Tibial artery (tissue), 4 donors: ENCODE data around the gene CMSS1.

Source experiments
- DNase-seq, 2 donors: peaks; one replicate each; pipeline ENCODE4 v3.0.0-alpha.2; 2019
- H3K27ac ChIP-seq, 2 donors: fragments of 200-600 bp; sonication (generic) in 1 of 2; 1 replicate in 1 of 2; 2 replicates in 1 of 2; pipeline ENCODE4 v1.5.1; 2018 to 2019; ENCODE audit warnings: mild to moderate bottlenecking in 1 of 2
- H3K27me3 ChIP-seq, 2 donors: fragments of 200-600 bp; sonication (generic) in 1 of 2; one replicate each; pipeline versions ENCODE4 v1.5.1 to v1.6.0; 2016 to 2019
- H3K36me3 ChIP-seq, 3 donors: fragments of 200-600 bp; sonication (generic) in 2 of 3; one replicate each; pipeline ENCODE4 v1.5.1; 2016 to 2019; ENCODE audit warnings: mild to moderate bottlenecking in 2 of 3
- H3K4me1 ChIP-seq, 4 donors: fragments of 200-600 bp; sonication (generic) in 2 of 4; 1 replicate in 3 of 4; 2 replicates in 1 of 4; pipeline ENCODE4 v1.5.1; 2016 to 2019
- H3K4me3 ChIP-seq, 2 donors: fragments of 200-600 bp; sonication (generic) in 1 of 2; 1 replicate in 1 of 2; 2 replicates in 1 of 2; pipeline ENCODE4 v1.5.1; 2018 to 2019; ENCODE audit warnings: mild to moderate bottlenecking in 2 of 2
- H3K9me3 ChIP-seq, 3 donors: fragments of 200-600 bp; sonication (generic) in 1 of 3; one replicate each; pipeline ENCODE4 v1.5.1; 2016 to 2019
- CTCF ChIP-seq, 2 experiments: fragments of 200-600 bp in 1 of 2; fragments of 450-650 bp in 1 of 2; IDR thresholded peaks; one replicate each; pipeline ENCODE4 v1.5.1; 2017 to 2019; ENCODE audit warnings: antibody characterized with exemption in 2 of 2, mild to moderate bottlenecking in 1 of 2, moderate library complexity in 1 of 2
- intact Hi-C: fragments of 100-400 bp; cut with DNase I; formaldehyde crosslinking; loops from one replicate; pipeline ENCODE4 v1.15.0; 2023; ENCODE audit warnings: low total_unique reads

CMSS1 gene

DNA sequence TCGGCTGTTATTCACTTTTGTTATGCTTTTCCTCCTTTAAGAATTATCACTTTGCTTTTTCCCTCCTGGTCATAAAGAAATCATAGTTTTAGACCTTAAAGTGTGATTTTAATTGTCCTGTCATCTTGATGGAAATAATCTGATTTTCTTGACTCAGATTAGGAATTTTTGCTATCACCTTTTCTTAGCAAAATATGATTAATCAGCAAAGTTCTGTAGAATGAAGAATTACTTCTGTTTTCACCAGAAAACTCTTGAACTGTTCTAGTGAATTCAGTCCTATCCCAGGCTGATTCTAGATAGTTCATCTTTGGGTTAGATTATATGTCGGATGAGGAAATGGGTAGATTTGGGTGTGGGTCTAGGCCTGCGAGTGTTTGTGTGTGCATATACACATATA lies 12.2 kb downstream of the CMSS1 start:
- Histone ChIP-seq H3K36me3 (no peaks in the 10 kb centered on the region), H3K4me1 (peaks cover 0 to 23% (median 0%) of the 10 kb centered on the region in 4 donors), H3K27ac (no peak overlapping the region), H3K4me3 (no peak overlapping the region), H3K27me3 (no peaks in the 10 kb centered on the region), H3K9me3 (no peaks in the 10 kb centered on the region)
- intact Hi-C loops = no loop called here
- DNase-seq = no peak
- TF ChIP-seq CTCF (IDR thresholded peaks at IDR 0.05) = no peak

DNA sequence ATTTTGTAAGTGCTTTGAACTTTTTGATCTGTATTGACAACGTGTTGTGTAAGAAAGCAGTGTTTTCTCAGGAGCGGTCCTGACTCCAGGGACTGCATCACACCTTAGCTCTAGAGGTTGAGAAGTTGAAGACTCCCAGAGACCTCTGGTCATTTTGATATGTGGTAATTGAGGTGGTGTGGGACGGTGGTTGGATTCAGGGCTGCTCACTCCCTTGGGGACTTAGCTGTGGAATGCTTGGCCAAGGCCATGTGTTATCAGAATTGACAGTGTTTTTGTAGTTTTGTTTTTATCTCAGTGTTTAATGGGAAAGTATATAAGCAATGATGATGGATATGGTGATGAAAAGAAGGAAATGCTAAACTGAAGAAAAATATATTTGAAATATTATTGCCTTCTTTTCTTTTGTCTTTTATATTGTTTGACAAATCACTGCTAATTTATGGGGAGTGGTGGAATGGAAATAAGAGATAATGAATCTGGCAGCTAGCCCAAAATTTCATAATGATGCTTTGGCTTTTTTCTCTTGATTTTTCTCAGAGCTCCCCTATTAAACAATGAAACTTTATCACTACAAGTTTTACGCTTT lies 16.0 kb downstream of the CMSS1 start:
- Histone ChIP-seq H3K9me3 (no peaks in the 10 kb centered on the region), H3K27me3 (no peaks in the 10 kb centered on the region), H3K4me1 (peaks cover 0 to 20% (median 0%) of the 10 kb centered on the region in 4 donors), H3K27ac (peak overlapping the region in 1 of 2 donors; percentile 23), H3K4me3 (no peak overlapping the region), H3K36me3 (no peaks in the 10 kb centered on the region)
- no peak for DNase-seq
- intact Hi-C loops = no loop called here
- TF ChIP-seq CTCF (IDR thresholded peaks at IDR 0.05) = no peak

DNA sequence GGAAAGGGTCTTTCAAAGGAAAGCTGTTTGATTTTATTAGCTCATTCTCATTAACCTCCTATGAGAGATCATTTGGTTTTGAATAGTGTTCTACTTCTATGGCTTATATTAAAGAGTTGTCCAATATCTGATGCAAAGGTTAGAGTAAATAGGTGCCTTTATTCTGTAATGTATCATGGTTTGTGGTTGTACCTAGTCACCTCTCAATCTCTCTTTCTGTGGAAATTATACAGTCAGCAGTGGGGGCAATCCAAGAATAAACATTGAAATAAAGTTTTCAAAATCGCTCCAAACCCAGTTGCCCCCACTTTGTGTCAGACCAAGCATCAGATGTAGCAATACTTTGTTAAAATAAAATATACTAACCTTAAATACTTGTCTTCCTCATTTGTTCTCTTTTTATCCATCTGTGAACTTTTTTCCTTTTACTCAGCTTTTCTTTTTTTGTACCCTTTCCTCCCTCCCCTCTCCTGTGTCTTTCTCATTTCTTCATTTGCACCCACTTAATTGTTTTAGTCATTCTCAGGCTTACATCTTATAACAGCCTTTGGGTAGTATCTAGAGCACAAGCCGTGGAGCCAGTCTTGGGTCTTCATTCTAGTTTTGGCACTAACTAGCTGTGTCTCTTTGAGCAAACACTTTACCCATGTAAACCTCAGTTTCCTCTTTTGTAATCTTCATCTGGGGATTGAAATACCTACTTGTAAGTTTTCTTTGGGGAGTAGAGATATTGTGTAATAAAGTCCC lies 16.7 kb downstream of the CMSS1 start:
- Histone ChIP-seq H3K27me3 (no peaks in the 10 kb centered on the region), H3K4me1 (peaks cover 0 to 20% (median 0%) of the 10 kb centered on the region in 4 donors), H3K27ac (no peak overlapping the region), H3K9me3 (no peaks in the 10 kb centered on the region), H3K4me3 (no peak overlapping the region), H3K36me3 (no peaks in the 10 kb centered on the region)
- DNase-seq = no peak
- intact Hi-C loops = no loop called here
- TF ChIP-seq CTCF (IDR thresholded peaks at IDR 0.05) = no peak

DNA sequence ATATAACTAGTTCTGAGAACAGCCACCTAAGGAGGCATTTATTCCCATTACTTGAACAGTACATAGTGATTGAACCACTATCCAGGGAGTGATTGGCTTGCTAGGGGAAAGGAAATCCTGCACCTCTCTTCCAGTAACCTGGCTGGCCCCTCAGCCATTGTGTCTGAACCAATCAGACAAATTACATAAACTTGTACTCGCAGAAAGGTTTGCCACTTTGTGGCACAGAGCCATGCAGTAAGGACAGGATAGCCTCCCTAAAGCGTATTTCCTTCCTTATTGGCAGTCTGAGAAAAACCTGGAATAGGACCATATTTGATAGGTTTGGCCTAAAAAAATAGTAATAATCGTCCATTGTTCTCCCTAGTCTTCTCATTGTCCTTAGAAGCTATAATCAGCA lies 19.0 kb downstream of the CMSS1 start:
- intact Hi-C loops = loop anchor here (5.0 kb wide), 1 partner anchor 756 kb away; no protein-coding TSS in a partner anchor
- Histone ChIP-seq H3K27me3 (no peaks in the 10 kb centered on the region), H3K27ac (no peak overlapping the region)

DNA sequence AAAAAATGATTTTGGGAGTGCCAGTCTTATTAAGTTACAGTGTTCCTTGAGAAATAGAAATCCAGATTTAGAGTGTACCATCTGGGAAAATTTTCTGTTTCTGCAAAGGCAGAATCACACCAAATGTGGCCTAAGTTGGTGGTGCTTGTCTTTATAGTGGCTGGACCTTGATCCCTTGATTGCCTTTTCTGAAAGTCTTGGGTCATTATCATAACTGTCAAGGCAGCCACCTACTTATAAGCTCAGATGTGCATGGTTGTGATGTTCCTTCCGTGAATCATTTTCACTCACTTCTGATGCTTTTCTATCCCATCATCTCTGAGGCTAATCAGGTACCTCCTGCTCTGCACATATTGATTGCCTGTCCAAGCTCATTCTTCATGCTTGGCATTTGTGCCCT lies 20.1 kb downstream of the CMSS1 start:
- H3K27ac ChIP-seq = no peak overlapping the region
- TF ChIP-seq CTCF (IDR thresholded peaks at IDR 0.05) = no peak
- intact Hi-C loops = loop anchor here (5.0 kb wide), 1 partner anchor 755 kb away; no protein-coding TSS in a partner anchor
- DNase-seq = no peak
- no peaks in the 10 kb centered on the region for H3K9me3 ChIP-seq
- H3K4me3 ChIP-seq = no peak overlapping the region
- no peaks in the 10 kb centered on the region for H3K27me3 ChIP-seq
- H3K4me1 ChIP-seq = peaks cover 0 to 22% (median under 1%) of the 10 kb centered on the region in 4 donors
- peaks cover 0 to 3% (median 0%) of the 10 kb centered on the region in 3 donors for H3K36me3 ChIP-seq

More for the DNA sequence above, 19.0 kb downstream of the CMSS1 start:
- Histone ChIP-seq H3K4me3 (no peak overlapping the region), H3K4me1 (peaks cover 0 to 20% (median 0%) of the 10 kb centered on the region in 4 donors), H3K9me3 (no peaks in the 10 kb centered on the region), H3K36me3 (no peaks in the 10 kb centered on the region)
- TF ChIP-seq CTCF (IDR thresholded peaks at IDR 0.05) = no peak
- DNase-seq = no peak
